ENCODE measurements around the gene PRELID1. TPM values are rescaled to one million over a fixed set of nuclear protein-coding genes. Genes with fewer than 3 reads are reported as not detected.

PRELID1 gene
- total and polyA plus RNA-seq, 8 donors = 77.8 to 153 (median 120) TPM

DNA sequence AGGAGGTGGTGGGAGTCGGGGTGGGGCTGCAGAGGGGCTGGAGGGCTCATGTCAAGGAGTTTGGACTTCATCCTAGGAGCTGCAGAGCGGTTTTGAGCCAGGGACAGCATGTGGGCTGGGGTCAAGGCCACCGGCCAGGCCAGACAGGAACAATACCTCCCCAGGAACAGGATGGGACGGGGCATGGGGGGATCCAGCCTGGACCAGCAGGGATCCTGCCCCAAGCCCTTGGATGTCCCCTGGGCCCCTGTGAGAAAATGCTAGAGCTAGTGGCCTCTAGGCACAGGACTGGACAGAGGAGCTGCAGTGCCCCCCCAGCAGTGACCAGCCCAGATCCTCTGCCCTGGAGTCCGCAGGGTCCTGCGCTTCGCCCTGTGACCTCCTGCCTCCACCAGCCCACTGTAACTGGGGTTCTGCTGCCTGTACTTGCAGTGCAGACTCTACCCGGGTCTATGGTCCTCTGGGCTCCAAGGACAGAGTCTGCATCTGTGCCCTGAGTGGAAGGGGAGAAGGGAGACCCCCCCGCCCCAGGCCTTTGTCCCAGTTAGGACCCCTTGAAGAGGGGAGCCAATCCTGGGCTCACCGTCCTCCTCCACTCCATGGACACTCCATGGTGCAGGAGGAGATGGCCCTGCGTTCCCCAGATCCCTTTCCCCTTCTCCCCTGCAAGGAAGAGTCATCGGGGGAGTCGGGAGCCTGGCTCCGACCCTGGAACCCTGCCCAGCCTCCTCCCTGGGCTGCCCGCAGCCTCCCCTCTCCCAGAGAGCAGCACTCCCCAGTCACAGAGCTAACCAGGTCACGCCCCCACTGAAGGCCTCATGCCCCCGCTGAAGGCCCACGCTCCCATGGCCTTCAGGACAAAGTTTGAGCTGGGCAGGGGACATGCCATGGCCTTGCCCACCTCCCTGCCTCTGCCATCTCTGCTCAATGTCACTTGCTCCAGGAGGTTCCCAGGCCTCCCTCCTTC is 11.1 kb downstream of the PRELID1 start:
- intact Hi-C loops (cut with DNase I) = loop anchor here in 1 of 3 donors (10.0 kb wide), 2 partner anchors 70 to 140 kb away; partner anchors contain the start of gene SLC34A1
- DNase-seq (peak in 2 of 6 donors; percentile 55 to 65), ATAC-seq (no peak), FAIRE-seq (no peak)
- no peaks in the 10 kb centered on the region for H3K27me3 ChIP-seq
- no peak overlapping the region for H3K4me3 ChIP-seq
- TF ChIP-seq, protein P1, sequence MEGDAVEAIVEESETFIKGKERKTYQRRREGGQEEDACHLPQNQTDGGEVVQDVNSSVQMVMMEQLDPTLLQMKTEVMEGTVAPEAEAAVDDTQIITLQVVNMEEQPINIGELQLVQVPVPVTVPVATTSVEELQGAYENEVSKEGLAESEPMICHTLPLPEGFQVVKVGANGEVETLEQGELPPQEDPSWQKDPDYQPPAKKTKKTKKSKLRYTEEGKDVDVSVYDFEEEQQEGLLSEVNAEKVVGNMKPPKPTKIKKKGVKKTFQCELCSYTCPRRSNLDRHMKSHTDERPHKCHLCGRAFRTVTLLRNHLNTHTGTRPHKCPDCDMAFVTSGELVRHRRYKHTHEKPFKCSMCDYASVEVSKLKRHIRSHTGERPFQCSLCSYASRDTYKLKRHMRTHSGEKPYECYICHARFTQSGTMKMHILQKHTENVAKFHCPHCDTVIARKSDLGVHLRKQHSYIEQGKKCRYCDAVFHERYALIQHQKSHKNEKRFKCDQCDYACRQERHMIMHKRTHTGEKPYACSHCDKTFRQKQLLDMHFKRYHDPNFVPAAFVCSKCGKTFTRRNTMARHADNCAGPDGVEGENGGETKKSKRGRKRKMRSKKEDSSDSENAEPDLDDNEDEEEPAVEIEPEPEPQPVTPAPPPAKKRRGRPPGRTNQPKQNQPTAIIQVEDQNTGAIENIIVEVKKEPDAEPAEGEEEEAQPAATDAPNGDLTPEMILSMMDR (IDR thresholded peaks at IDR 0.05) = no peak
- 85% methylated on average over 15 to 18 of the region's 18 CpGs for WGBS, 2 donors
- H3K27ac ChIP-seq = no peak overlapping the region
- peaks cover 0 to 20% (median 16%) of the 10 kb centered on the region in 3 donors for H3K4me1 ChIP-seq
- no peaks in the 10 kb centered on the region for H3K36me3 ChIP-seq
- H3K9me3 ChIP-seq = no peaks in the 10 kb centered on the region

DNA sequence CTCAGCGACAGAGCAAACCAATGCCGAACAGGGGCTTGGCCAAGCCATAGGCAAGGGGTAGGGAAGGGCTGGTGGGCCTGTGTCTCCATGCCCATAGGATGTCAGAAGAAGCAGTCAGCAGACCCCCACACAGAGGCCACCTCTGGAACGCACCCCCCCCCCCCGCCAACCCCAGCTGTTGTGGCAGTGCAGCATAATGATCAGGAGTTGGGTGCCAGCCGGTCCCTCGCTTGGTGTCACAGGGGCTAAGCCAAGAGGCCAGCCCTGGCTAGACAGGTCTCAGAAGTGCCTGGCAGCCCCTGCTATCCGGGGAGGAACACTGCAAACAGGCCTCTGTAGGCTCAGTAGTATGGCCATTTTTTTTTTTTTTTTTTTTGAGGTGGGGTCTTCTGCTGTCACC is 11.8 kb downstream of the PRELID1 start:
- intact Hi-C loops (cut with DNase I) = loop anchor here in 1 of 3 donors (10.0 kb wide), 2 partner anchors 69 to 139 kb away; partner anchors contain the start of gene SLC34A1
- FAIRE-seq (no peak), DNase-seq (peak in 2 of 6 donors; percentile 32 to 64), ATAC-seq (no peak)
- Histone ChIP-seq H3K4me1 (peaks cover 0 to 16% (median 15%) of the 10 kb centered on the region in 3 donors), H3K27ac (no peak overlapping the region), H3K9me3 (no peaks in the 10 kb centered on the region), H3K27me3 (no peaks in the 10 kb centered on the region), H3K4me3 (no peak overlapping the region), H3K36me3 (no peaks in the 10 kb centered on the region)
- TF ChIP-seq, protein P1 (IDR thresholded peaks at IDR 0.05) = no peak
- WGBS, 2 donors = 87 to 92% methylated on average over 7 of the region's 7 CpGs

DNA sequence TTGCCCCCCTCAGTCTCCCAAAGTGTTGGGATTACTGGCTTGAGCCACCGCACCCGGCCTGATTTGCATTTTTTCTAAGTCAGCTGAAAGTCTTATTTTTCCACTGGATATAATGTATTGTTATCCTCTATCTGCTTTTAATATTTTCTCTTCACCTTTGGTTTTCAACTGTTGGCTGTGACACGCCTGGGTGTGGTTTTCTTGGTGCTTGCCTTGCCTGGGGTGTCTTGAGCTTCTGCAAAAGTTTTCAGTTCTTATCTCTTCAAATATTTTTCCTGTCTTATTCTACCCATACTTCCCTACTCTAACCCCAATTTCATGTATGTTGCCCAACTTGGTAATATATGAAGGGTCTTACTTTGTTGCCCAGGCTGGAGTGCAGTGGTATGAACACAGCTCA is 12.4 kb downstream of the PRELID1 start:
- TF ChIP-seq, protein P1 (IDR thresholded peaks at IDR 0.05) = no peak
- no peak for FAIRE-seq
- H3K36me3 ChIP-seq = no peaks in the 10 kb centered on the region
- WGBS, 2 donors = 94 to 98% methylated on average over 3 of the region's 3 CpGs
- no peaks in the 10 kb centered on the region for H3K27me3 ChIP-seq
- ATAC-seq = no peak
- intact Hi-C loops (cut with DNase I) = loop anchor here in 1 of 3 donors (10.0 kb wide), 2 partner anchors 69 to 139 kb away; partner anchors contain the start of gene SLC34A1
- no peak overlapping the region for H3K27ac ChIP-seq
- H3K4me3 ChIP-seq = no peak overlapping the region
- H3K4me1 ChIP-seq = peaks cover 0 to 16% (median 14%) of the 10 kb centered on the region in 3 donors
- no peaks in the 10 kb centered on the region for H3K9me3 ChIP-seq
- no peak for DNase-seq

DNA sequence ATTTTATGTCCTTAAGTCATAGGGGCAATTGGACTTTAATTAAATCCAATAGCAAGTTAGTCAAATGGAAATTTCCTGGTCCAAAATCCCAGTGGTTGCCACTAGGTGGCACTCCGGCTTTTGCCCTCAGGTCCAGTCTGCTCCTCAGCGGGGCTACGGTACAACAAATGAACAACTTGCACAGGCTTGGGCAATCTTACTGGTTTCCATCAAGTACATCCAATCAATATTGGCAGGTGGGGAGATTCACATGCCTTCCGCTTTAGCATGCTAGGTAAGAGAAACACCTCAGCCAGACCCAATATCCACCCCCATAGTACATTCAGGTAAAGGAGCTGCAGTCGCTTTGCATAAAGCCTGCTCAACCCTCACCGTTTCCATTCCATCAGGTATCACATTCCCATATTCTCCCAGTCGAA is 14.4 kb downstream of the PRELID1 start:
- intact Hi-C loops (cut with DNase I) = loop anchor here in 1 of 3 donors (10.0 kb wide), 2 partner anchors 67 to 137 kb away; partner anchors contain the start of gene SLC34A1
- no peak for FAIRE-seq
- 7 to 11% methylated on average over 7 of the region's 7 CpGs for WGBS, 2 donors

More for the DNA sequence above, 14.4 kb downstream of the PRELID1 start:
- Histone ChIP-seq H3K27ac (no peak overlapping the region), H3K9me3 (no peaks in the 10 kb centered on the region), H3K4me3 (no peak overlapping the region), H3K27me3 (no peaks in the 10 kb centered on the region), H3K36me3 (no peaks in the 10 kb centered on the region), H3K4me1 (peaks cover 0 to 4% (median 4%) of the 10 kb centered on the region in 3 donors)
- DNase-seq (peak in 5 of 6 donors; percentile 82 to 87 (median 85)), ATAC-seq (peak; percentile 85 to 93 (median 90))
- TF ChIP-seq, protein P1 (IDR thresholded peaks at IDR 0.05) = peak; percentile 69 to 86 (median 78)

All from pancreas (tissue), 10 donors.